ENCODE measurements around the gene INSIG2.

The INSIG2 gene

GRCh38 chr2:118098307-118099030 lies 10.2 kb downstream of the INSIG2 start:
- DNase-seq (ENCODE audit: low read depth) = no peak

- peak; percentile 29 for DNase-seq (ENCODE audit: low read depth)
These were observed 14.3 kb downstream of the INSIG2 start for GRCh38 chr2:118102433-118103082.

- no peak for DNase-seq (ENCODE audit: low read depth)
These were observed 16.0 kb downstream of the INSIG2 start for GRCh38 chr2:118103951-118104940.

DNA sequence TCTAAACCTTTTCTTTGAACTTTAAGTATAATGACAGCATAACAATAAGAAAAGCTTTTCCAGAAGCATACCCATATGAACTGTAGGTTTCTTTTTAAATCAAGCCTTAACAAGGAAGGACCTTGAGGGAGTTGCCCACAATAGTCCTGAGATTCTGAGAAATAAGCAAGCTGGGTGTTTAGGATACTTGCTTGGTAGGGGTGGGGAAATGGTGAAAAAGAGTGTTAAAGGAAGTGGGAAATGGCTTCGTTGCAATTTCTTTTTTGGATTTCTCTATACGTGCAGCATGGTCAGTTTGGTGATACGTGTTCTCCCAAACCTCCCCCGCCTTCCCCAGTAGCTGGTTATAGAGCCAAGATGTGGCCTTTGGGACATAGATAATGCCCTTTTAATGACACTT lies 17.2 kb downstream of the INSIG2 start:
- DNase-seq (ENCODE audit: low read depth) = no peak

- DNase-seq (ENCODE audit: low read depth) = no peak
These were observed 18.7 kb downstream of the INSIG2 start for GRCh38 chr2:118106926-118107325.

DNA sequence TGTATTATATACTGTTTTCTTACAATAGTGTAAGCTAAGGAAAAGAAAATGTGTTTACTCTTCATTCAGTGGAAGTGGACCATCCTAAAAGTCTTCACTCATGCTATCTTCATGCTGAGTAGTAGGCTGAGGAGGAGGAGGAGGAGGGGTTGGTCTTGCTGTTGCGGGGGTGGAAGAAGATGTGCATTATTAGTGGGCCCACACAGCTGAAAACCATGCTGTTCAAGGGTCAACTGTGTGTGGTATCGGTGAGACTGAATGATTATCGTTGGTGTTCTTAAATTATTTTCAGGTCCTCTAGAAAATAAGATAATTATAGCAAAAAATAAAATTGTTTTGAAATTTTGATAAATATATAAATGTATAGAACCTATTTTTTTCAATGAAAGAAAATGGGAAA lies 22.0 kb downstream of the INSIG2 start:
- DNase-seq (ENCODE audit: low read depth) = no peak

DNA sequence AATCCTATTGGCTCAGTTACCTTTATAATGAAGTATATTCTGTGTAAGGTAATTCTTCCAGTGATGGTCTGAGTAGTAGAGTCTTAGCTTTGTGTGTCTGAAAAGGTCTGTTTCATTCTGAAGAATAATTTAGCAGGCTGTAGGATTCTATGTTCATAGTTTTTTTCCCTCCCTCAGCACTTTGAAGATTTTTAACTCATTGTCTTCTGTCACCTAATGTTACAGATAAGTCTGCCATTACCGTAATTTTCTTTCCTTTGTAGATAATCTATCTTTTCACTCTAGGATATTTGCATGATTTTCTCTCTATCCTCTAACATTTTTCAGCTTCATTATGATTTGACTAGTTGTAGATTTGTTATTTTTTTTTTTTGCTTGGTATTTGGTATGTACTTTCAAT lies 22.7 kb downstream of the INSIG2 start:
- no peak for DNase-seq (ENCODE audit: low read depth)

GRCh38 chr2:118112771-118113334 lies 24.6 kb downstream of the INSIG2 start:
- DNase-seq (ENCODE audit: low read depth) = peak; percentile 92

GRCh38 chr2:118114863-118115262 lies 26.6 kb downstream of the INSIG2 start:
- DNase-seq (ENCODE audit: low read depth) = no peak

- no peak for DNase-seq (ENCODE audit: low read depth)
These were observed 27.5 kb downstream of the INSIG2 start for GRCh38 chr2:118115761-118116160.

DNA sequence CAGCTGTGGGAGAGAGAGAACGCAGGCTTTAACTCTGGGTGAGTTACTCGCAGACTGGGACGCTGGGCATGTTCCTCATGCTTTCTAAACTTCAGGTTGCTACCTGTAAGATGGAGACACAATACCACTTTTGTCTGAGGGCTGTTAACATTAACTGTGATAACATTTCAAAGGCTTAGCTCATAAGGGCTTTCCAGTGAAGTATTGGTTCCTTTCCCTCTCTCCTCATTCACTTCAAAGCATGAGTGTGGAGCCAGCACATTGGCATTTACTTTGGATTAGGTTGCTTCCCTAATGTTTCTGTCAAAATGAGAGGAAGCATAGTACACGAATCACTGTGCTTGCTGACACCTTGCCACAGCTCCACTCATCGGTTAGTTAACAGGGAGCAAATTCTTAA lies 30.2 kb downstream of the INSIG2 start:
- DNase-seq (ENCODE audit: low read depth) = no peak

DNA sequence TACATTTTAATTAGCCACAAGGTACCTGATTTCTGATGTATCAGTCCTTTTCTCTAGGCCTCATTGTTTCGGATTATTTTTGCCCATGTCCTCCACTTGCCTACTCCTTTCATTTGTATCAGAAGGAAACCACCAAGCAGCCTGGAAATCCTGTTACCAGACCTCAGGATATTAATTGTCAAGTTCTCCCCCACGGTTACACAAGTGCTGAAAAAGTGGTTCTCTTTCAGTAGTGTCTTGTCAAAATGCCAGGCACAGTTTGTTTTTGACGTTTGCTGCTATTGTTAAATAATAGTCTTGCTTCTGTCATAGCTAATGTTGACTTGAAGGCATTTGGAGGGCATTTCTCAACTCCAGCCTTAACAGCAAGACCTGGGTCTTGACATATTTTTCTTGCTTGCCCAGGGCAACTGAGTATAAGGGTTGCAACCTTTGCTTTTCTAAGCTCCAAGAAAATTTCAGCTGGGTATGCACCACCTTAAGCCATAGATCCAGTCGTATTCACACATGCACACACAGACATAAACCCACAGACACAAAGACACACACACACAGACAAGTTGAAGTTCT lies 31.0 kb downstream of the INSIG2 start:
- DNase-seq (ENCODE audit: low read depth) = peak; percentile 23

DNA sequence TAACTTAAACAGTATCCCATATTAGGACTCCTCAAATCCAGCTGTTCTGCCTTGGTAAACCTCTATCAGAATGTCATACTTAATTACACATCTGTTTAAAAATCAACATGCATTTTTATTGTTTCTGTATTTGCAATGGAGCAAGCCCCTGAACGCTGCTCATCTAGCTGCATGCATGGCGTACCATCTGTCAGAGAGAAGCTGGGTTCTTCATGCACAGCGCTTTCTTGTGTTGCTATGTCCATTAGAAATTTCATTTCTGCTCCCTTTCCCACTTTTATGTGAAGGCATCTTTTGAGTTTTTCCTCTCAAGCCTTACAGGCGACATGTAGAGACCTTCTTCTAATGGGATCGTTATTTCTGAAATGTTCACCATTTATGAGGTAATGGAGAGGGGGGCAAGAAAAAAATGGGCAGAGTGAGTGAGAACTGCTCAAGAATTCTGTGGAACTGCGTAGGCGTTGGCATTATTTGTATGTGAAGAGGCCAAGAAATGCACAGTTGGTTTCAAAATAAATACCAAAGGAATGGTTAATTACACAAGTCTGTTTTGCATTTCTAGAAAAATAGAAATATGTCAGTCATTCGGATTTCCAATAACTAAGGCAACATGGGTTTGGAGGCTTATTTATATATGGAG lies 31.6 kb downstream of the INSIG2 start:
- no peak for DNase-seq (ENCODE audit: low read depth)

DNA sequence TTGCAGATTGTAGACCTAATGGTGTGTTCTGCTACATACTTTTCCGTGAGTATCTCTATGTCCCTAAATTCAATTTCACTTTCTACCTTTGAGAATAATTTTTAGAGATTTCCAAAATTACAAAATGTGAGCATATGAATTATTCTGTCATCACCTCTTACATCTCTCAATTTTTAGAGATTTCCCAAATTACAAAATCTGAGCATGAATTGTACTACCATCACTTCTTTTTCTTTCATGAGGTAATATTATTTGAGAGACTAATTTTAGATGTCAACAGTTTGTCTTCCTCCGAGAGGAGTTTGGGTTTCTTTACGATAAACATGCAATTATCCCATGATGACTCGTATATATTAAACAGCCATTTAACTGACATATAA lies 32.1 kb downstream of the INSIG2 start:
- DNase-seq (ENCODE audit: low read depth) = no peak

DNA sequence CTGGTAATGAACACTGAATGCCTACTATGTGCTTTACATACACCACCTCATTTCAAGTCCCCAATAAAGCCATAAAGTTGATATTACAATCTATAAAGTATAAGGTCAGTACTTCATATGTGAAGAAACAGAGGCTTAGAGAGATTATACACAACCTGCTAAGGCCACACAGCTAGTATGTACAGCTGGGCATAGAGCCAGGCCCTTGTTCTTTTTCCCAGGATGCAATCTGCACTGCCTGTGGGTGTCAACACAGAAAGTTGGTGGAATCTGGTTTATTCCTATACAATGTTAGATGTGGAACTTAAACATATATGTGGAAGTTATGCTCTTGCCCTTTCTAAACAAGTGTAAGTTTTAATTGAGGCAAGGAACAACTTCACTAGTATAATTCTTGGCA lies 32.8 kb downstream of the INSIG2 start:
- peak; percentile 5 for DNase-seq (ENCODE audit: low read depth)

DNA sequence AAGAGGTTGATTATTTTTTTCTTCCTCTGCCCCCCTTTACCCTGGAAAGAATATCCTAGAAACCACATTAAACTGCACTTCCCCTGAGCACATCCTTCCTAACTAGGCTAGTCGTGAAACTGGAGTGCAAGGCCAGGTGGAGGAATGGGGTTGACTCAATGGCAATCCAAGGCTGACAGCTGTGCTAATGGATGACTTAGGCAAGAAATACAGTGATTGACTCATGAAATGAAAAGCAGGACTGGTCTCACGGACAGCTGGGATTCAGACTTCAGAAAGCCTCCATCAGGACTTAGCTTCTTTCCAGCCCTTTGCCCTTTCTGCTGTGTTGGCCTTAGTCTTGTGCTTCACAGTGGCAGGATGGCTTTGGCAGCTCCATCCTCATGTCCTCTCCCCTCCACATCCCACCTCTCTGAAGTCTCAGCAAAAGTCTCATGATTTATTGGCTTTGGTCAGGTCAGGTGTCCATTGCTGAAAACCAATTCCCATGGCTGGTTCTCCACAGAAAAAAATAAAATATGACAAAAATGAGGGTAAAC lies 33.8 kb downstream of the INSIG2 start:
- DNase-seq (ENCODE audit: low read depth) = no peak

GRCh38 chr2:118122594-118123281 lies 34.5 kb downstream of the INSIG2 start:
- no peak for DNase-seq (ENCODE audit: low read depth)

GRCh38 chr2:118123561-118124232 lies 35.4 kb downstream of the INSIG2 start:
- DNase-seq (ENCODE audit: low read depth) = peak; percentile 29

DNA sequence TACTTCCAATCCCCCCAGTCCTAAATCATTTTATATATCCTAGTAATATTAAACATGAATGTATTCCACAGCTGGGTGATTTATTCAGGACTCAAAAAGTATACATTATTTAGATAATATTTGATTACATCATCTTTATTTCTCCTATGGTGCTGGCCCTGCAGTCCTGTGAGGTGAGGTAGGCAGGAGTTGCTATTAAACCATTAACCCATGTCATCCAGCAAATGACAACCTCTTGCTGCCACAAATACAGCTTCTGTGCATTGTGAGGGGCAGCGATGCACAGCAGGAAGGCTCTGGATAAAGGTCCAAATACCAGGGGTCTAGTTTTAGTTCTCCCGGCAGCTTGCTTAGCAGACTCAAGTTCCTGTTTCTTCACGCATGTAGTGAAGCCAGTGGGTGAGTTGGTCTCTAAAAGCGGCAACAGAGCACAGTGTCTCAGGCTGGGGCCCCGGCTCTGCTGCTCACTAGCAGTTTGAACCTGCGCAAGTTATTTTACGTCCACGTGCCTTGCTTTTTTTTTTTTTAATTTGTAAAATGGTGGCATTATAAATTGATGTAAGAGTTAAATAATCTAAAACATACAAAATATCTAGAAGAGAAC lies 36.1 kb downstream of the INSIG2 start:
- no peak for DNase-seq (ENCODE audit: low read depth)

GRCh38 chr2:118127250-118127649 lies 39.0 kb downstream of the INSIG2 start:
- no peak for DNase-seq (ENCODE audit: low read depth)

Data from amniotic epithelial cell (primary cell).